Fibroblast of lung (primary cell): Measurements from ENCODE around the gene DDX28. TPM values are rescaled to one million over a fixed set of nuclear protein-coding genes. Genes with fewer than 3 reads are reported as not detected.
"Not testable (repeated sequence)": the region's sequence is repeated elsewhere in the genome, so short reads cannot be mapped to it uniquely, and the experiment has no call there.

ENCODE experiments used
- DNase-seq, 2 donors: peaks; one replicate each; pipeline versions ENCODE4 v3.0.0 to v3.0.0-alpha.2; 2010; ENCODE audit warnings: low read depth in 2 of 2
- H2AFZ ChIP-seq: 2 replicates; pipeline ENCODE4 v1.5.1; 2012; ENCODE audit warnings: low read length, control low read depth, inconsistent platforms
- H3K27ac ChIP-seq: 2 replicates; pipeline ENCODE4 v1.5.1; 2011; ENCODE audit warnings: low read length, control low read depth; ENCODE audit not compliant: insufficient read depth
- H3K27me3 ChIP-seq: 2 replicates; pipeline ENCODE4 v1.5.1; 2011; ENCODE audit warnings: mild to moderate bottlenecking, low read length; ENCODE audit not compliant: control insufficient read depth, insufficient read depth
- H3K36me3 ChIP-seq: 2 replicates; pipeline ENCODE4 v1.5.1; 2011; ENCODE audit warnings: low read length; ENCODE audit not compliant: control insufficient read depth, insufficient read depth
- H3K4me1 ChIP-seq: 2 replicates; pipeline ENCODE4 v1.5.1; 2011; ENCODE audit warnings: low read length; ENCODE audit not compliant: control insufficient read depth, insufficient read depth; ENCODE audit errors: extremely low read depth
- H3K4me2 ChIP-seq: 2 replicates; pipeline ENCODE4 v1.5.1; 2011; ENCODE audit warnings: low read length, control low read depth; ENCODE audit not compliant: insufficient read depth; ENCODE audit errors: extremely low read depth
- H3K4me3 ChIP-seq, 4 experiments: fragments of 200-600 bp in 1 of 4; sonication (generic) in 1 of 4; replicated peaks in 1 of 4; 2 replicates each; pipeline ENCODE4 v1.5.1; 2011 to 2016; ENCODE audit warnings: low read length in 4 of 4, low read depth in 3 of 4, mild to moderate bottlenecking in 3 of 4, control low read depth in 2 of 4, inconsistent platforms in 1 of 4, mixed read lengths in 1 of 4; ENCODE audit not compliant: insufficient read depth in 1 of 4; ENCODE audit errors: control extremely low read depth in 1 of 4
- H3K79me2 ChIP-seq: 2 replicates; pipeline ENCODE4 v1.5.1; 2012; ENCODE audit warnings: mild to moderate bottlenecking, low read length, inconsistent platforms; ENCODE audit not compliant: control insufficient read depth, insufficient read depth
- H3K9ac ChIP-seq: 2 replicates; pipeline ENCODE4 v1.5.1; 2011; ENCODE audit warnings: mild to moderate bottlenecking, low read length, control low read depth; ENCODE audit not compliant: insufficient read depth
- H3K9me3 ChIP-seq: 2 replicates; pipeline ENCODE4 v1.5.1; 2012; ENCODE audit warnings: low read depth, low read length; ENCODE audit not compliant: control insufficient read depth, insufficient read depth
- H4K20me1 ChIP-seq: 2 replicates; pipeline ENCODE4 v1.5.1; 2011; ENCODE audit warnings: low read length; ENCODE audit not compliant: control insufficient read depth, insufficient read depth; ENCODE audit errors: extremely low read depth
- EZH2 ChIP-seq: IDR thresholded peaks from 2 replicates; pipeline ENCODE4 v1.5.1; 2012; ENCODE audit warnings: low read length, control low read depth, mild to moderate bottlenecking; ENCODE audit errors: missing control alignments
- polyA plus RNA-seq, 2 donors: library from polyadenylated mRNA; depleted of rRNA in 1 of 2; stranded (reverse) in 1 of 2; unstranded in 1 of 2; fragments of >200 nt; gene quantifications; 2 replicates each; pipeline ENCODE4 v1.2.1, GENCODE V29; 2011 to 2012; ENCODE audit warnings: missing spikeins in 1 of 2
- total RNA-seq: library from RNA; depleted of rRNA; stranded (reverse); fragments of >200 nt; gene quantifications from 2 replicates; pipeline ENCODE4 v1.2.1, GENCODE V29; 2014
- TF ChIP-seq, protein P1 (sequence below), 2 donors: IDR thresholded peaks in 1 of 2; conservative IDR thresholded peaks in 1 of 2; 1 replicate in 1 of 2; 2 replicates in 1 of 2; pipeline ENCODE4 v1.5.1; 2011 to 2012; ENCODE audit warnings: low read length in 2 of 2, control low read depth in 1 of 2, inconsistent platforms in 1 of 2, low read depth in 1 of 2, mild to moderate bottlenecking in 1 of 2

Gene DDX28
- total and polyA plus RNA-seq, 2 donors (not counting 1 experiment from before 2014, with no cell fraction given): 5.3 to 10.7 TPM

DNA sequence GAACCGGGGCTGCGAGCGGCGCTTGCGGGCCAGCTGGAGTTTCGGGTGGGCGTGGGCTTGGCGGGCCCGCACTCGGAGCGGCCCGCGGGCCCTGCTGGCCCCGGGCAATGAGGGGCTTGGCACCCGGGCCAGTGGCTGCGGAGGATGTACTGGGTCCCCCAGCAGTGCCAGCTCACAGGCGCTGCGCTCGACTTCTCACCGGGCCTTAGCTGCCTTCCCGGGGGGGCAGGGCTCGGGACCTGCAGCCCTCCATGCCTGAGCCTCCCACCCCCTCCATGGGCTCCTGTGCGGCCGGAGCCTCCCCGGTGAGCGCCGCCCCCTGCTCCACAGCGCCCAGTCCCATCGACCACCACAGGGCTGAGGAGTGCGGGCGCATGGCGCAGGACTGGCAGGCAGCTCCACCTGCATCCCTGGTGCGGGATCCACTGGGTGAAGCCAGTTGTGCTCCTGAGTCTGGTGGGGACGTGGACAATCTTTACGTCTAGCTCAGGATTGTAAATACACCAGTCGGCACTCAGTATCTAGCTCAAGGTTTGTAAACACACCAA lies 24.7 kb downstream of the DDX28 start:
- H3K36me3 ChIP-seq, H3K4me1 ChIP-seq, H2AFZ ChIP-seq, H3K27ac ChIP-seq, H3K9me3 ChIP-seq, H4K20me1 ChIP-seq, H3K4me2 ChIP-seq, H3K4me3 ChIP-seq, H3K79me2 ChIP-seq, H3K27me3 ChIP-seq, H3K9ac ChIP-seq, DNase-seq: not testable (repeated sequence)

DNA sequence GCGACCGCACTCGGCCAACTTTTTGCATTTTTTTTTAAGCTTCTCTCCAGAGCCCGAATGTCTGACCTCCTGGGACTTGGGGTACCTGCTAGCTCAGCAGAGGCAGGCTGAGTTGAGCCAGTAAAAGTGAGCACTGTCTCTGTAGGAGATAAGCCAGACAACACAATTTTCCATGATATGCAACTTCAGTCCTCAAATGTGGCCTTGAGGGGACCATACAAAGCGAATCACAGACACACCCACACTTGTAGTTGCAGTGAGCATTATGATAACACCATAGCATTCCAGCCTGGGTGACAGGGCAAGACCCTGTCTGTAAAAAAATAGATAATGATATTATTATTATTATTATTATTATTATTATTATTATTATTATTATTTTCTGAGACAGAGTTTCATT lies 26.4 kb downstream of the DDX28 start:
- DNase-seq: no peak
- Histone ChIP-seq H3K27me3 (no peaks in the 10 kb centered on the region), H3K4me3 (no peak overlapping the region), H3K79me2 (no peaks in the 10 kb centered on the region), H4K20me1 (no peaks in the 10 kb centered on the region), H3K4me1 (peaks cover 2% of the 10 kb centered on the region), H3K9ac (no peak overlapping the region), H3K36me3 (no peaks in the 10 kb centered on the region), H3K9me3 (no peaks in the 10 kb centered on the region), H2AFZ (no peak overlapping the region), H3K4me2 (no peak overlapping the region), H3K27ac (no peak overlapping the region)
- TF ChIP-seq, protein P1, sequence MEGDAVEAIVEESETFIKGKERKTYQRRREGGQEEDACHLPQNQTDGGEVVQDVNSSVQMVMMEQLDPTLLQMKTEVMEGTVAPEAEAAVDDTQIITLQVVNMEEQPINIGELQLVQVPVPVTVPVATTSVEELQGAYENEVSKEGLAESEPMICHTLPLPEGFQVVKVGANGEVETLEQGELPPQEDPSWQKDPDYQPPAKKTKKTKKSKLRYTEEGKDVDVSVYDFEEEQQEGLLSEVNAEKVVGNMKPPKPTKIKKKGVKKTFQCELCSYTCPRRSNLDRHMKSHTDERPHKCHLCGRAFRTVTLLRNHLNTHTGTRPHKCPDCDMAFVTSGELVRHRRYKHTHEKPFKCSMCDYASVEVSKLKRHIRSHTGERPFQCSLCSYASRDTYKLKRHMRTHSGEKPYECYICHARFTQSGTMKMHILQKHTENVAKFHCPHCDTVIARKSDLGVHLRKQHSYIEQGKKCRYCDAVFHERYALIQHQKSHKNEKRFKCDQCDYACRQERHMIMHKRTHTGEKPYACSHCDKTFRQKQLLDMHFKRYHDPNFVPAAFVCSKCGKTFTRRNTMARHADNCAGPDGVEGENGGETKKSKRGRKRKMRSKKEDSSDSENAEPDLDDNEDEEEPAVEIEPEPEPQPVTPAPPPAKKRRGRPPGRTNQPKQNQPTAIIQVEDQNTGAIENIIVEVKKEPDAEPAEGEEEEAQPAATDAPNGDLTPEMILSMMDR (conservative IDR thresholded peaks at IDR 0.05 in 1 of 2, IDR thresholded peaks at IDR 0.05 in 1 of 2; ENCODE audit: low read depth in 1 of 2, low read length in 2 of 2): no peak
- TF ChIP-seq EZH2: no peak

DNA sequence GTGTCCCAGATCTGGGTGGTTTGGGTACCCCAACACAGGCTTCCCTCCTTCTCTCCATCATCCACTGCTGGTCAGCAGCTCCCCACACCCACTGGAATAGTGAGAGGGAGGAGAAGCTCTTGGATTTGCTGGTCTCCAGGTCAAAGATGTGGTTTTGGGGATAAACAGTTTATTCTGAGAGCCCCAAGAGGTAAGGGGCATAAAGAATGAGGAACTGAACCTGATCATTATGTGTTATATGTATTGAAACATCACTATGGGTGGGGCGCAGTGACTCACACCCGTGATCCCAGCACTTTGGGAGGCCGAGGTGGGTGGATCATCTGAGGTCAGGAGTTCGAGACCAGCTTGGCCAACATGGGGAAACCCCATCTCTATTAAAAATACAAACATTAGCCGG lies 27.6 kb downstream of the DDX28 start:
- no peak for DNase-seq
- Histone ChIP-seq H2AFZ (no peak overlapping the region), H3K4me3 (no peak overlapping the region), H3K4me2 (no peak overlapping the region), H3K9ac (no peak overlapping the region), H3K27ac (no peak overlapping the region), H3K27me3 (no peaks in the 10 kb centered on the region), H3K9me3 (no peaks in the 10 kb centered on the region), H3K79me2 (no peaks in the 10 kb centered on the region), H3K36me3 (no peaks in the 10 kb centered on the region), H3K4me1 (peaks cover 2% of the 10 kb centered on the region), H4K20me1 (no peaks in the 10 kb centered on the region)
- TF ChIP-seq EZH2: no peak
- TF ChIP-seq, protein P1 (conservative IDR thresholded peaks at IDR 0.05 in 1 of 2, IDR thresholded peaks at IDR 0.05 in 1 of 2; ENCODE audit: low read depth in 1 of 2, low read length in 2 of 2): no peak

DNA sequence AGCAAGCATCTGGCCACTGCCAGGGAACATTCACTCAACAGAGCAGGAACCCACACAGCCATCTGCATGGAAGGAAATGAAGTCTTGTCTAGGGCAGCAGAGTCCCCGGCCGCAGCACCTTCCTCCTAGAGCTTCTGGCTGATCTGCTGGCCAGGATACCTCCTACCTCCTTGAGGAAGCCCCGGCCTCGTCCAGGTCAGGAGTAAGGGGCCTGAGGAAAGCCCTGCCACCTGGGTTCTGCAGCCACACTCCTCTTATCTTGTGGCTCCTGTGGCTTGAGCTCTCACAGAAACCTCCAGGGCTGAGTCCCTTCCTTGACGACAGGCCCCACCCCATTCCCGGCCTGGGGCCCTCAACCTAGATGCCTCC lies 29.0 kb downstream of the DDX28 start:
- H3K9ac ChIP-seq, H3K9me3 ChIP-seq, H3K4me3 ChIP-seq, H3K36me3 ChIP-seq, H3K79me2 ChIP-seq, H2AFZ ChIP-seq, H4K20me1 ChIP-seq, DNase-seq, H3K4me2 ChIP-seq, H3K4me1 ChIP-seq, H3K27me3 ChIP-seq, H3K27ac ChIP-seq: not testable (repeated sequence)
